WI38 (cell line): ENCODE data around the gene CHRM4.

ENCODE experiments used
- H3K4me3 ChIP-seq: 2 replicates; pipeline ENCODE4 v1.5.1; 2011; ENCODE audit warnings: low read depth, mild to moderate bottlenecking, control low read depth, low read length
- TF ChIP-seq, protein P1 (sequence below): IDR thresholded peaks from 2 replicates; pipeline ENCODE4 v1.5.1; 2012; ENCODE audit warnings: low read depth, mild to moderate bottlenecking, control low read depth, low read length

The CHRM4 gene

DNA sequence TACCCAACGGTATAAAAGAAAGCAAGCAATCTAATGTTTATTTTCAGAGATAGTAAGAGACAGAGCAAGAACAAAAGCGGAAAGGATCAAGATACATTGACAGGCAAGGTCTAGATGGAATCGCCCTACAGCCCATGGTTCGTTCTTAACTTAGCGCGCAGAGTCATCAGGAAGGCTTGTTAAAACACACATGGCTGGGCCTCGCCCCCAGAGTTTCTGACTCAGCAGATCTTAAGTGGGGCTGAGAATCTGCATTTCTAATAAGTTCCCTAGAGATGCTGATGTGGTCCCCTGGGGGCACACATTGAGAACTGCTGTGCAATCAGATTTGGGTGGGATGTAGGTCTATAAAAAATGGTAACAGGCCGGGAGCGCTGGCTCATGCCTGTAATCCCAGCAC lies 35.8 kb upstream of the CHRM4 start:
- TF ChIP-seq, protein P1, sequence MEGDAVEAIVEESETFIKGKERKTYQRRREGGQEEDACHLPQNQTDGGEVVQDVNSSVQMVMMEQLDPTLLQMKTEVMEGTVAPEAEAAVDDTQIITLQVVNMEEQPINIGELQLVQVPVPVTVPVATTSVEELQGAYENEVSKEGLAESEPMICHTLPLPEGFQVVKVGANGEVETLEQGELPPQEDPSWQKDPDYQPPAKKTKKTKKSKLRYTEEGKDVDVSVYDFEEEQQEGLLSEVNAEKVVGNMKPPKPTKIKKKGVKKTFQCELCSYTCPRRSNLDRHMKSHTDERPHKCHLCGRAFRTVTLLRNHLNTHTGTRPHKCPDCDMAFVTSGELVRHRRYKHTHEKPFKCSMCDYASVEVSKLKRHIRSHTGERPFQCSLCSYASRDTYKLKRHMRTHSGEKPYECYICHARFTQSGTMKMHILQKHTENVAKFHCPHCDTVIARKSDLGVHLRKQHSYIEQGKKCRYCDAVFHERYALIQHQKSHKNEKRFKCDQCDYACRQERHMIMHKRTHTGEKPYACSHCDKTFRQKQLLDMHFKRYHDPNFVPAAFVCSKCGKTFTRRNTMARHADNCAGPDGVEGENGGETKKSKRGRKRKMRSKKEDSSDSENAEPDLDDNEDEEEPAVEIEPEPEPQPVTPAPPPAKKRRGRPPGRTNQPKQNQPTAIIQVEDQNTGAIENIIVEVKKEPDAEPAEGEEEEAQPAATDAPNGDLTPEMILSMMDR, result no peak
- H3K4me3 ChIP-seq, result no peak overlapping the region

DNA sequence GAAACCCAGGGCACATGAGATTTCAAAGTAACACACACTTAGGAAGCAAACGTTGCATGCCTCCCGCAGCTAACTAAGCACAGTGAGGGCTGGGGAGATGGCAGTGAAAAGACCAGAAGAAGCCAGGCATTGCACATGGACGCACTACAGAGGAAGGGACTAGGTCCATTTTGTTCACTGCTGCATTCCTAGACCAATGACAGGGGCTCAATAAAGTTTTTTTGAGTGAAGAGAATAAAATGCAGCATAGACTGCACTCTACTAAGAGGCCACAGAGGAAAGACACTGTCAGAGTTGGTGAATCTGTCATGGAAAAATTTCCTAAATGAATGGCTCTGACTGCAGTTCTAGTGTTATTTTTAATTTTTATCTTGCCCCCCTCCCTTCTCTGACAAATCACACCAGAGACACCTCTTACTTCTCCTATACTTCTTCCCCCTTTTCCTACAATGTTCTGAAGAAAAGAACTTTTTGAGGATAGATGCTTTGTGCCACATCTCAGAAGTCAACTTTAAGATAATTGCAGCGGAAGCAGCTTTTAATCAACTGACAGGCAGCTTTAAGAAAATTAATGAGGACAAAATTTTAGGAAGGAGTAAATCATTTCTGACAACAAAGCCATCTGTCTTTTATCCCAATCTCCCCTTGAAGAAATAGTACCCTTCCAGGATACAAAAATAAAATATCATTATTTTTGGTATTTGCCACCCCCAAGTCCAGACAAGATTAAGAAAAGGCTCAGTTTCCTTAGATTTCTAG lies 34.8 kb upstream of the CHRM4 start:
- TF ChIP-seq, protein P1, result no peak

DNA sequence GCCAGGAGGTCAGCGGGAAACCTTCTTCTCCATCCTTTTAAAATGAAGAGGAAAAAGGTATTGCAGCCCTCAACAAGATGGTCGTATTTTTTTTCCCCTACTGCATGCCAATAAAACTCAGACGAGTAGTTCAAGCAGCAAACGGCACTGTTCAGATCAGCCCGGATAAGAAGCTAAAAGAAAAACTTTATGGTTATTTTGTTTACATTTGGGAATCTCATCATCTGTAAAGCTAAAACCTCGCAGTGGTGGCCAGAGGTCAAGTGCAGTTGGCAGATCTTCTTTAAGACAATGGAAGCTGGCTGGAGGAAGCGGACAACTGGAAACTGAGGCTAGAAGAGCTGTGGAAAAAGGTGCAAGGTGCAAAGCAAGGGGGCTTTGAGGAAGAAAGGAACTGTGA lies 31.0 kb upstream of the CHRM4 start:
- TF ChIP-seq, protein P1, result no peak
- H3K4me3 ChIP-seq, result no peak overlapping the region

More for the DNA sequence above, 34.8 kb upstream of the CHRM4 start:
- H3K4me3 ChIP-seq, result no peak overlapping the region

DNA sequence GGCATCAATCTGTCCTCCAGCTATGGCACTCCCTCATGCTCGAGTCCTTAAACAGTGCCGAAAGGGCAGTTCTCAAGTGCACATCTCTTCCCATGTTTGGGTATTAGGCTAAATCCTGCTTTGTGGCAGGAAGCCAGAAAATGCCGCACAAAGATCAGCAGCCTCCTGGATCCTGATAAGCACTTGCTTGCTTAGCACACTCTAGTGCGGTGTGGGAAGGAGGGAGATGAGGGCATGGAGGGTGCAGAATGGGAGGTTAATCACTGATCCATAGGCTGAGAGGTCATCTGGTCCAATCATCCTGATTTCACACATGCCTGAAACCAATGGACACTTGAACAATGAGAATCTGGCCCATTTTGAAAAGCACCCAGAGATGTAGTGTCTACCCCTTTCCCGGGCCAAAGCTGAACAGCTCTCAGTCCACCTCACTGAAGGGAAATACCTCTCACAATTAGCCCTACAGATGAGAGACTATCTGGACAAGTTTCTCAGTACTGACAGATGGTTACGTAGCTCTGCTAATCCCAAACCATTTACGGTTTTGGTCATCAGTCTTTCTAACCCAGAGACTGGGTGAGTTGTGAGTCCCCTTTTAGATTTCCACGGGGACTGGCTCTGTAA lies 29.8 kb upstream of the CHRM4 start:
- TF ChIP-seq, protein P1, result no peak
- H3K4me3 ChIP-seq, result no peak overlapping the region

DNA sequence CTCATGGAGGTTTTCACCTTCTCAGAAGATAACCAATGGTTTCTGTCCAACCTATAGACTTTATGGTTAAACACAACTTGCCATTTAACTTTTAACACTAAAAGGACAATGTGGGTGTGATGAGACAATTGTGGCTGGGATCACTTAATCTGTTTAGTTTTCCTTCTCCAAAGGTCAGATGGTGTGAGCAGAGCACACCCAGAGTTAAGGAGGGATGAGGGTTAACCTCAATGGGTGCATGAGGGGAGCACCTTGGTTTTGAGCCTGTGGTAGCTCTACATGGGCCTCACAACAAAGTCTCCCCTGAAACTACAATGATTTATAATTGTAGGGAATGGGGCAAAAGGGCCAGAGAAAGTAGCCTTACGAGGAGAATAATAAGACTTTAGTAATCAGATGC lies 28.9 kb upstream of the CHRM4 start:
- TF ChIP-seq, protein P1, result no peak
- no peak overlapping the region for H3K4me3 ChIP-seq

DNA sequence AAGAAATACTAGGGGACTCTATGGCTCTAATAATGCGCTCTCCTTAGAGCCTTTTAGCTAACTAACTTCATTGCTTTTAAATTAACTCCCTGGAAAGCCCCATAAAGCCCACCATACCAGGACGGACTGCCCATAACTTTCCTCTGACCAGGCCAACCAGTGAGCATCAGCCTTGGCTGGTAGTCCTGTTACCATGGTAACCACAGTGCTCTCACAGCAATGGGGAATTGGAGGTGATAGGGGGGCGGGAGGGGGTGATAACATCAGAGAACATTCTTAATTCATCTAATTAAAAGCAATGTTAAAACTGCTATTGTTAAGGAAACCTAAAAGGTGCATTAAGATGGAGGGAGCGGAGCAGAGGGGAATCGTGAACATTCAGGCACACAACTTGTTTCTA lies 27.2 kb upstream of the CHRM4 start:
- H3K4me3 ChIP-seq, result no peak overlapping the region
- TF ChIP-seq, protein P1, result no peak

DNA sequence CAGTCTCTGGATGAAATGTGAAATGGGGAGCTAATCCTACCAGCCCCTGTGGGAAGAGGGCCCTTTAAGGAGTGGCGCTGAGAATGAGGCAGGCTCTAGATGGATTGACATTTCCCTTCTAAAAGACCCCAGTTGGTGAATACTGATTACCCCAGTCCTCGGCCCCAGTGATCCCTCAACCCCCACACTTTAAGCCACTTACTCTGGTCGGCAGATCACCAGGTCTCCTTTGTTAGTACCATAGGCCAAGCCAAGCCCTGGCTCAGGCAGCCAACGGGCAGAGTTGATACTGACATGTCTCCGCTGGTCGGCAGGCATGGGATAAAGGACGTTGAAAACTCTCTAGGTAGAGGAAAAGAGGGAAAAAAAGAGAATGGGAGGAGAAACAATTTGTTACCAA lies 26.1 kb upstream of the CHRM4 start:
- TF ChIP-seq, protein P1, result no peak
- no peak overlapping the region for H3K4me3 ChIP-seq
